Measurements from ENCODE around the gene BMP2. TPM values are rescaled to one million over a fixed set of nuclear protein-coding genes. Genes with fewer than 3 reads are reported as not detected.
A peak's percentile ranks its signal among the peaks of the same experiment; 100 is the strongest.

BMP2 gene
- polyA plus RNA-seq, 4 donors, result 4.9 to 24.1 (median 11.6) TPM

- Histone ChIP-seq H3K27me3 (ENCODE audit: control insufficient read depth in 3 of 3, insufficient read depth in 3 of 3, low read length in 3 of 3) (peaks cover 0 to 4% (median 0%) of the 10 kb centered on the region in 3 donors), H3K4me1 (ENCODE audit: control insufficient read depth in 3 of 3, insufficient read depth in 2 of 3, low read depth in 1 of 3, low read length in 2 of 3) (peaks cover 0 to 10% (median 0%) of the 10 kb centered on the region in 3 donors), H3K27ac (ENCODE audit: low read depth in 1 of 3, low read length in 2 of 3) (no peak overlapping the region), H3K36me3 (ENCODE audit: control insufficient read depth in 3 of 3, insufficient read depth in 2 of 3, low read depth in 1 of 3, low read length in 3 of 3) (peaks cover 0 to 5% (median 3%) of the 10 kb centered on the region in 3 donors), H3K4me3 (ENCODE audit: low read depth in 1 of 3, low read length in 3 of 3) (peak overlapping the region in 2 of 3 donors; percentile 83 to 91), H3K9me3 (ENCODE audit: control insufficient read depth in 2 of 2, insufficient read depth in 1 of 2, low read depth in 1 of 2, low read length in 1 of 2) (no peaks in the 10 kb centered on the region)
- 19 to 36% (median 19%) methylated on average over 3 of the region's 3 CpGs for WGBS, 3 donors
- no peak for FAIRE-seq
- no peak for DNase-seq
Measured at GRCh38 chr20:6770786-6771100, 3.3 kb downstream of the BMP2 start.

GRCh38 chr20:6780433-6781190, 13.1 kb downstream of the BMP2 start:
- Histone ChIP-seq H3K36me3 (ENCODE audit: control insufficient read depth in 3 of 3, insufficient read depth in 2 of 3, low read depth in 1 of 3, low read length in 3 of 3) (peaks cover 0 to 8% (median 4%) of the 10 kb centered on the region in 3 donors), H3K27me3 (ENCODE audit: control insufficient read depth in 3 of 3, insufficient read depth in 3 of 3, low read length in 3 of 3) (no peaks in the 10 kb centered on the region), H3K4me3 (ENCODE audit: low read depth in 1 of 3, low read length in 3 of 3) (no peak overlapping the region), H3K9me3 (ENCODE audit: control insufficient read depth in 2 of 2, insufficient read depth in 1 of 2, low read depth in 1 of 2, low read length in 1 of 2) (no peaks in the 10 kb centered on the region), H3K27ac (ENCODE audit: low read depth in 1 of 3, low read length in 2 of 3) (no peak overlapping the region), H3K4me1 (ENCODE audit: control insufficient read depth in 3 of 3, insufficient read depth in 2 of 3, low read depth in 1 of 3, low read length in 2 of 3) (no peaks in the 10 kb centered on the region)
- DNase-seq, result peak in 1 of 2 donors; percentile 25
- no peak for FAIRE-seq
- WGBS, 3 donors, result 18 to 42% (median 31%) methylated on average over 5 of the region's 5 CpGs

GRCh38 chr20:6783752-6784151, 16.3 kb downstream of the BMP2 start:
- H3K27ac ChIP-seq (ENCODE audit: low read depth in 1 of 3, low read length in 2 of 3), result no peak overlapping the region
- no peak overlapping the region for H3K4me3 ChIP-seq (ENCODE audit: low read depth in 1 of 3, low read length in 3 of 3)
- H3K4me1 ChIP-seq (ENCODE audit: control insufficient read depth in 3 of 3, insufficient read depth in 2 of 3, low read depth in 1 of 3, low read length in 2 of 3), result no peaks in the 10 kb centered on the region
- FAIRE-seq (no peak), DNase-seq (no peak)
- WGBS, 3 donors, result 83 to 87% (median 85%) methylated on average over 5 of the region's 5 CpGs
- peaks cover 0 to under 1% (median 0%) of the 10 kb centered on the region in 3 donors for H3K36me3 ChIP-seq (ENCODE audit: control insufficient read depth in 3 of 3, insufficient read depth in 2 of 3, low read depth in 1 of 3, low read length in 3 of 3)
- H3K9me3 ChIP-seq (ENCODE audit: control insufficient read depth in 2 of 2, insufficient read depth in 1 of 2, low read depth in 1 of 2, low read length in 1 of 2), result no peaks in the 10 kb centered on the region
- H3K27me3 ChIP-seq (ENCODE audit: control insufficient read depth in 3 of 3, insufficient read depth in 3 of 3, low read length in 3 of 3), result no peaks in the 10 kb centered on the region

GRCh38 chr20:6784210-6784631, 16.7 kb downstream of the BMP2 start:
- DNase-seq, result peak; percentile 35 to 54

GRCh38 chr20:6784767-6785166, 17.3 kb downstream of the BMP2 start:
- H3K27ac ChIP-seq (ENCODE audit: low read depth in 1 of 3, low read length in 2 of 3), result no peak overlapping the region
- FAIRE-seq, result no peak

More at GRCh38 chr20:6784210-6784631, 16.7 kb downstream of the BMP2 start:
- FAIRE-seq, result no peak
- Histone ChIP-seq H3K36me3 (ENCODE audit: control insufficient read depth in 3 of 3, insufficient read depth in 2 of 3, low read depth in 1 of 3, low read length in 3 of 3) (no peaks in the 10 kb centered on the region), H3K9me3 (ENCODE audit: control insufficient read depth in 2 of 2, insufficient read depth in 1 of 2, low read depth in 1 of 2, low read length in 1 of 2) (no peaks in the 10 kb centered on the region), H3K27me3 (ENCODE audit: control insufficient read depth in 3 of 3, insufficient read depth in 3 of 3, low read length in 3 of 3) (no peaks in the 10 kb centered on the region), H3K27ac (ENCODE audit: low read depth in 1 of 3, low read length in 2 of 3) (no peak overlapping the region), H3K4me1 (ENCODE audit: control insufficient read depth in 3 of 3, insufficient read depth in 2 of 3, low read depth in 1 of 3, low read length in 2 of 3) (no peaks in the 10 kb centered on the region), H3K4me3 (ENCODE audit: low read depth in 1 of 3, low read length in 3 of 3) (no peak overlapping the region)
- WGBS, 3 donors, result 7 to 48% (median 32%) methylated on average over 5 of the region's 5 CpGs

GRCh38 chr20:6786548-6786947, 19.1 kb downstream of the BMP2 start:
- Histone ChIP-seq H3K27ac (ENCODE audit: low read depth in 1 of 3, low read length in 2 of 3) (no peak overlapping the region), H3K4me3 (ENCODE audit: low read depth in 1 of 3, low read length in 3 of 3) (no peak overlapping the region), H3K36me3 (ENCODE audit: control insufficient read depth in 3 of 3, insufficient read depth in 2 of 3, low read depth in 1 of 3, low read length in 3 of 3) (no peaks in the 10 kb centered on the region), H3K27me3 (ENCODE audit: control insufficient read depth in 3 of 3, insufficient read depth in 3 of 3, low read length in 3 of 3) (no peaks in the 10 kb centered on the region), H3K9me3 (ENCODE audit: control insufficient read depth in 2 of 2, insufficient read depth in 1 of 2, low read depth in 1 of 2, low read length in 1 of 2) (no peaks in the 10 kb centered on the region), H3K4me1 (ENCODE audit: control insufficient read depth in 3 of 3, insufficient read depth in 2 of 3, low read depth in 1 of 3, low read length in 2 of 3) (no peaks in the 10 kb centered on the region)
- no peak for DNase-seq
- 84 to 92% (median 88%) methylated on average over 2 of the region's 2 CpGs for WGBS, 3 donors
- FAIRE-seq, result no peak

More at GRCh38 chr20:6784767-6785166, 17.3 kb downstream of the BMP2 start:
- Histone ChIP-seq H3K36me3 (ENCODE audit: control insufficient read depth in 3 of 3, insufficient read depth in 2 of 3, low read depth in 1 of 3, low read length in 3 of 3) (no peaks in the 10 kb centered on the region), H3K4me3 (ENCODE audit: low read depth in 1 of 3, low read length in 3 of 3) (no peak overlapping the region), H3K9me3 (ENCODE audit: control insufficient read depth in 2 of 2, insufficient read depth in 1 of 2, low read depth in 1 of 2, low read length in 1 of 2) (no peaks in the 10 kb centered on the region), H3K27me3 (ENCODE audit: control insufficient read depth in 3 of 3, insufficient read depth in 3 of 3, low read length in 3 of 3) (no peaks in the 10 kb centered on the region), H3K4me1 (ENCODE audit: control insufficient read depth in 3 of 3, insufficient read depth in 2 of 3, low read depth in 1 of 3, low read length in 2 of 3) (no peaks in the 10 kb centered on the region)
- DNase-seq, result peak in 1 of 2 donors; percentile 6
- 27 to 61% (median 49%) methylated on average over 3 of the region's 3 CpGs for WGBS, 3 donors

GRCh38 chr20:6792789-6793188, 25.3 kb downstream of the BMP2 start:
- peaks cover 0 to 5% (median 3%) of the 10 kb centered on the region in 3 donors for H3K4me1 ChIP-seq (ENCODE audit: control insufficient read depth in 3 of 3, insufficient read depth in 2 of 3, low read depth in 1 of 3, low read length in 2 of 3)
- peak; percentile 36 to 60 for DNase-seq
- no peak overlapping the region for H3K4me3 ChIP-seq (ENCODE audit: low read depth in 1 of 3, low read length in 3 of 3)
- WGBS, 3 donors, result 40 to 70% (median 45%) methylated on average over 4 of the region's 4 CpGs
- H3K27ac ChIP-seq (ENCODE audit: low read depth in 1 of 3, low read length in 2 of 3), result peak overlapping the region in 1 of 3 donors; percentile 28
- no peaks in the 10 kb centered on the region for H3K27me3 ChIP-seq (ENCODE audit: control insufficient read depth in 3 of 3, insufficient read depth in 3 of 3, low read length in 3 of 3)
- FAIRE-seq, result no peak
- H3K36me3 ChIP-seq (ENCODE audit: control insufficient read depth in 3 of 3, insufficient read depth in 2 of 3, low read depth in 1 of 3, low read length in 3 of 3), result no peaks in the 10 kb centered on the region
- H3K9me3 ChIP-seq (ENCODE audit: control insufficient read depth in 2 of 2, insufficient read depth in 1 of 2, low read depth in 1 of 2, low read length in 1 of 2), result no peaks in the 10 kb centered on the region

GRCh38 chr20:6802227-6802626, 34.7 kb downstream of the BMP2 start:
- no peak for FAIRE-seq
- no peaks in the 10 kb centered on the region for H3K9me3 ChIP-seq (ENCODE audit: control insufficient read depth in 2 of 2, insufficient read depth in 1 of 2, low read depth in 1 of 2, low read length in 1 of 2)
- no peaks in the 10 kb centered on the region for H3K27me3 ChIP-seq (ENCODE audit: control insufficient read depth in 3 of 3, insufficient read depth in 3 of 3, low read length in 3 of 3)
- no peak overlapping the region for H3K4me3 ChIP-seq (ENCODE audit: low read depth in 1 of 3, low read length in 3 of 3)
- H3K36me3 ChIP-seq (ENCODE audit: control insufficient read depth in 3 of 3, insufficient read depth in 2 of 3, low read depth in 1 of 3, low read length in 3 of 3), result no peaks in the 10 kb centered on the region
- 94 to 98% (median 96%) methylated on average over 2 of the region's 2 CpGs for WGBS, 3 donors
- H3K4me1 ChIP-seq (ENCODE audit: control insufficient read depth in 3 of 3, insufficient read depth in 2 of 3, low read depth in 1 of 3, low read length in 2 of 3), result peaks cover 0 to 6% (median 0%) of the 10 kb centered on the region in 3 donors
- DNase-seq, result no peak
- no peak overlapping the region for H3K27ac ChIP-seq (ENCODE audit: low read depth in 1 of 3, low read length in 2 of 3)
